Activated CD8-positive, alpha-beta memory T cell treated with anti-CD3 and anti-CD28 coated beads for 4 hours (primary cell): ENCODE data around the gene MOB3B.

Source experiments
- DNase-seq, 2 donors: peaks; one replicate each; pipeline ENCODE4 v3.0.0-alpha.2; 2020; ENCODE audit warnings: low read depth in 2 of 2

Gene MOB3B

DNA sequence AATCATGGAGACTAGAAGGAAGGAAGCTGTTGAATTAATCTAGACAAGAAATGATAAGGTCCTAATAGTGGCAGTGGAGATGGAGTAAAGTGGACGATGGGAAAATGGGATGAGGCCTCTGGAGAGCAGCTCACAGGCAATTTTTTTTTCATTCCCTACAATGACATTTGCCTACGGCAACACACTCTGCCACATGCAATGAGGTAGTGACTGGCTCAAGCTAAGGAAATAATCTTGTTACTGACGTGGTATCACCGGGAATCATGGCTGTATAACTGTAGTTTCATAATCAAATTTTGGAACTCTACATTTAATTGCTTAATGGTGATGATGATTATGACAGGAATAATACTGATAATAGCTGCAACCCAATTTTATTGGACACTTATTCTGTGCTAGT, 12.1 kb upstream of the MOB3B start:
- no peak for DNase-seq

- no peak for DNase-seq
These were observed 10.9 kb upstream of the MOB3B start for GRCh38 chr9:27540502-27540901.

DNA sequence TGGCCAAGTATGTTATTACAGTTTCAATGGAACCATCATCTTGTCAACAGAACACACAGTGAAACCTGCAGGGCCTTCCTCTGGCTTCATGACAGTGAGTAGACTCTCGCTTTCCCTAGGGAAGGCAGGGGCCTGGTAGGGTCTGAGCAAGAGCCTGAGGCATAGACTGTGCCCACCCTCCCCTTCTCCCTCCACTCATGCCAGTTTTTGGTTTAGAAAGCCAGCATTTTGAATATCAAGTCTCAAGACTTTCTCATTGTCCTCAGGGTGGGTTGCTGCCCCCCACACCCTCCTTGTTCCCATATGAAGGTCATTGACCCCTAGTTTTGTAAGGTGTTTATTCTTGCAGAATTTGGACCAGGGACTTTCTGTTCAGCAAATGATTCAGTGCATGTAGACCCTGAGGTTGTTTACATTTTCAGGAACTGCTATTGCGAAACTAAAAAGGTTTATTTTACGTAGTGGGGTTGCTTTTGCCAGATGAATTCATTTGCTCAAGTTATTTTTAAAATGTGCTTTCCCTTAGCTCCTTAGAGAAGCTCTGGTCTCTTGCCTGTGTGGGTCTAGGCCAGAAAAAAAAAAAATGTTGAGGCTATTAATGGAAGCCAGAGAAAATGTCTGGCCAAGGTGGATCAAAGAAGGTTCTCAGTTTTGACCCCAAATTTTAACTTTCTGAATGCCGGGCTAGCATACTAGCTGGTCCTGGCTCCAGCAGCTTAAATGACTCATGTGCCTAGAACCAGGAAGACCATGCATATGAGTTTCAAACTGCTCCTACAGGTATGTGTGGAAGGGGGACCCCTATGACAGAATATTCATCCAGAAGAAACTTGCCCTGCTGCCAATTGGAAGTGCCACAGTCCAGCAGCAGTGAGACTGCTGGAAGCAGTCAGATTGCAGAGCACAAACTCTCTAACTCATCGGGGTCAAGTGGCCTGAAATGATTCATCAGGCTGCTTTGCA, 10.1 kb upstream of the MOB3B start:
- DNase-seq: no peak

DNA sequence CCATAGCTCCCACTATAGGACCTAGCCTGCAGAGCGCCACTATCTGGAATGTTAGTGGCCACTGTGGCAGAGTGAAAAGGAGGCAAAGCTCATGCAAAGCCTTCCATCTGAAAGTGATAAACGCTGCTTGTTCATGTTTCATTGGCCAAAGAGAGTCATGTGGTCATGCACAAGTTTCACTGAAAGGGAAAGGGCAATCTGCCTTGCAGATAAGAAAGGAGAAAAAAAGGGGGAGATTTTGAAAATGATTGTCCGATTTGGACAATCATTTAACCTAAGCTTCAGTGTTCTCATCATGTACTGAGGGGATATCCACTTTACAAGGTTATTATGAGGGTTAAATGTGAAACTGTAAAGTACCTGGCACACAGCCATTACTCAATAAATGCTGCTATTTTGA, 9.0 kb upstream of the MOB3B start:
- DNase-seq: no peak

- no peak for DNase-seq
These were observed 8.1 kb upstream of the MOB3B start for GRCh38 chr9:27537756-27538155.

- no peak for DNase-seq
These were observed 7.4 kb upstream of the MOB3B start for GRCh38 chr9:27537027-27537435.

GRCh38 chr9:27536168-27536567, 6.6 kb upstream of the MOB3B start:
- no peak for DNase-seq

- no peak for DNase-seq
These were observed 6.1 kb upstream of the MOB3B start for GRCh38 chr9:27535701-27536118.

DNA sequence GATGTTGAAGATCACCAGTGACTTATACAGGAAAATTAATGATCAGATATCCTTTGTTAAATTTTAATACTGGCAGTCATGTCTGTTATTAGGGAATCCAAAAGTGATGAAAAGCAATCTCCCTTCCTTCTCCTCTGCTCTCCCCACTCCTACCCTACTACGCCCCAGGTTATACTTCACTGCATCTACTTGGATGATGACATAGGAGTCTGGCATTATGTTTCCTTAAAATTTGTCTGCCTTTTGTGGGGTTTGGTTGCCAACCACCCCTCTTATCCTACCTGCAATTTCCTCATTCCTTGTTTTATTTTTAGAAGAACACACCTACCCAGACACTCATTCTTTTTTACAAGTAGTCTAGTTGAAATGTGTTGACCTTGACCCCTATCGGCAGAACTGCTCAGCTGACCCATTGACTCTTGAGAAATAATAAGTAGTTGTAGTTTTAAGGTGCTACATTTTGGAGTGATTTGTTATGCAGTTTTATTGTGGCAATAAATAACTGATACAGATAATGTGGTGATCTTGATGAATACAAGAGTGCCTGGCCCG, 5.1 kb upstream of the MOB3B start:
- DNase-seq: no peak

- no peak for DNase-seq
These were observed 4.5 kb upstream of the MOB3B start for GRCh38 chr9:27534131-27534530.

DNA sequence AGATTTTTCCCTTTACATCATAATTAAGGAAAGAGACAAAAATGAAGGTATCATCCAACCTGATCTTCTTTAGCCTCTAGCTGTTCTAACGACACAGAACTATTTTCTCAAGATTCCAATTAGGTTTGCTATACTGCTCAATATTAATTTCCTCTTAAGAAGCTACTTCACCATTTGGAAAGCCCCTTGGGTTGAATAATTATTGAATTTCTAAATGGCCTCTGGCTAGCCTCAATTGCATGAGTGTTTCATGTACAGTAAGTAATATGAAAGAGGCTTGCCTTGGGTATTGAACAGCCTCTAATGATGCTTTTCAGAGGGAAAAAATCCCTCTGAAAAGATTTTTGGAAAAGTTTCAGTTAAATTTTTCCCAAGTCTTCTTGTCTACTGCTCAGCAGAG, 3.7 kb upstream of the MOB3B start:
- no peak for DNase-seq

- no peak for DNase-seq
These were observed 2.4 kb upstream of the MOB3B start for GRCh38 chr9:27532046-27532445.

- no peak for DNase-seq
These were observed 1.5 kb upstream of the MOB3B start for GRCh38 chr9:27530915-27531755.

GRCh38 chr9:27528886-27529315, 713 bp downstream of the MOB3B start:
- peak in 1 of 2 donors; percentile 18 for DNase-seq

GRCh38 chr9:27528076-27528885, 1.3 kb downstream of the MOB3B start:
- DNase-seq: peak in 1 of 2 donors; percentile 20

DNA sequence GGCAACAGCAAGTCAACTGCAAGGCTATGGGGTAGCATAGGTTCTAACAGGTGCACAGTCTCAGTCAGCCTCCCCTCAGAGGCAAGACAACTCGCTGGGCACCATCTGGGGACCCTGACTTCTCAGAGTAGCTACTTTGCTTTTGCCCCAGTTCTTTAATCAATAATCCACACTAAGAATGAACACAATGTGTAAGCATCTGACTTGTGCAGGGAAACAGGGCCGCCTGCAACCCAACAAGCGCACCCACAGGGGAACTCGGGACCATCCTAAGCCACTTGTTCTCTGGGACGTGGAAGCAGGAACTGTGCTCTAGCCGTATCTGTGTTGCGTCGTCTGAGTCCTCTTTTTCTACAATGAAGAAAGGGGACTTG, 1.9 kb downstream of the MOB3B start:
- no peak for DNase-seq

DNA sequence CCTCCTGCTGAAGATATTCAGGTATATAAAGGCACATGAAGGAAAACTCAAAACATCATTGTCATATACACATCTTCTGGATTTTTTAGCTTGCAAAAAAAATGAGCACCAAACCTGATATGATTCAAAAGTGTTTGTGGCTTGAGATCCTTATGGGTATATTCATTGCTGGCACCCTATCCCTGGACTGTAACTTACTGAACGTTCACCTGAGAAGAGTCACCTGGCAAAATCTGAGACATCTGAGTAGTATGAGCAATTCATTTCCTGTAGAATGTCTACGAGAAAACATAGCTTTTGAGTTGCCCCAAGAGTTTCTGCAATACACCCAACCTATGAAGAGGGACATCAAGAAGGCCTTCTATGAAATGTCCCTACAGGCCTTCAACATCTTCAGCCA, 5.4 kb downstream of the MOB3B start, which contains the start of gene IFNK:
Gene IFNK, plus strand, starts transcription at position 55 of the 400 bp plus-strand sequence. Its CDS starts 47 bp downstream, at position 102.
- DNase-seq: no peak

- no peak for DNase-seq
These were observed 6.5 kb downstream of the MOB3B start for GRCh38 chr9:27523141-27523540.

DNA sequence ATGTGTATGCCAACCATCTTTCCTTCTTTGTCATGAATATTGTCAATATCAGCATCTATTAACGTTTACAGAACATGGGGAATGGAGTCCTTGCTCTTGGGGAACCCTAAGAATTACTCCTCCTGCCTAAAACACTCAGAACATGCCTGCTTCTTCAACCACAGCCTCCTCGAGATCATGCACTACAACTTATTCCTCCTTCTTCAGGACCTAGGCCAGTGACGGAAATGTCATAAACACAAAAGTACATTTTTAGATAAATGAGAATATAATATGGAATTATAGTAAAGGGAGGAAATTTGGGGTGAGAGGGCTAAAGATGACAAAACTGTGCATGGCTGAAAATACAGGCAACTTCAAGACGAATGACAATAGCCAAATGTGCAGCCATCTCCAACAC, 8.6 kb downstream of the MOB3B start:
- no peak for DNase-seq

DNA sequence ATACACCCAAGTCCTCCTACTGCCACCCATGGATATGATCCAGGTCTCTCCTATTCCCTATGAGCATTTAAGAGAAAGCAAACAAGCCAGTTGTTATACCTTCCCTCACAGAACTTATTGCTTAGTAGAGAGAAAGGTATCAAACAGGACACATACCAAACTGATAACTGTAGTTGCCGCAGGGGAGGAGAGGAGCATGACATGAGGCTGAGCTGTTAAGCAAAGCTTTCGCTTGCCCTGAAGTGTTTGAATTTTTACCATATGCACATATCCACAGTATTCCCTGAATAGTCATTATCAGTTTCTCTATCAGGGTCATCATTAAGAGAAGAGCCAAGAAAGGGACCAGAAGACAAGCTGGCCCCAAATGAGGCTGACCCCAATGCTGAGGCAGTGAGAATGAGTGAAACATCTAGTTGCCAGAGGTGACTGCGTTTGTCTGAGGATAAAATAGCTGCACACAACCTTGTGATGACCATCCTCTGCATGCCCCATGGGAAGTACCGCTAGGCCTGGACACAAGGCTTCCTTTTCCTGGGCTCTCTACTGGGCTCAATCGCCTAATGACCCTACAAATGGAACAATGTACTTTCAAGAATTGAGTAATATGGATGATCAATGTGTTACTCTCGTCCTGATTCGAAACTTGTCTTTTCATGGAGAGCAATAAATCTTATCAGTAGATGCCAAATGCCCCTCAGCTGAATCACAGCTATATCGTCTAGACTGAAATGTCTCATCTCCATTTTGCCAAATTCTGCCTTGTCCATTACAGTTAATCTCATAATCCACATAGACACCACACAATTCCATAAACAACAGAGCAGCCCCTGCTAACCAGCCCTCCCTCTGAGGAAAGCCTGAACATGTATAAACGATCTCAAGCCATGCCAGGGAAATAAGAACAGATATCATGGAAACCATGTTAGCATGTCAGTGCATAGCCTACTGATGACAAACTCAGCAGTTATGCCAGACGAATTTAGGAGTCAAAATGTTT, 9.8 kb downstream of the MOB3B start:
- no peak for DNase-seq
